Liver (tissue), 9 donors: ENCODE results near the gene WWC2. TPM values are rescaled to one million over a fixed set of nuclear protein-coding genes. Genes with fewer than 3 reads are reported as not detected.
A peak's percentile ranks its signal among the peaks of the same experiment; 100 is the strongest.

ENCODE experiments used
- DNase-seq: peaks from one replicate; pipeline ENCODE4 v3.0.0-alpha.2; 2017; ENCODE audit warnings: low spot score
- H3K27ac ChIP-seq, 2 donors: one replicate each; pipeline ENCODE4 v1.7.0; 2013; ENCODE audit warnings: inconsistent platforms in 2 of 2, low read length in 2 of 2, control low read depth in 1 of 2, low read depth in 1 of 2, mild to moderate bottlenecking in 1 of 2
- H3K27me3 ChIP-seq, 4 donors: one replicate each; pipeline versions ENCODE4 v1.6.1 to v1.7.0; 2013; ENCODE audit warnings: low read length in 3 of 4, inconsistent platforms in 1 of 4, mild to moderate bottlenecking in 1 of 4, moderate library complexity in 1 of 4; ENCODE audit not compliant: control insufficient read depth in 4 of 4, insufficient read depth in 4 of 4
- H3K36me3 ChIP-seq, 4 donors: one replicate each; pipeline versions ENCODE4 v1.6.1 to v1.7.0; 2013; ENCODE audit warnings: low read length in 3 of 4, mild to moderate bottlenecking in 3 of 4, low read depth in 1 of 4, moderate library complexity in 1 of 4; ENCODE audit not compliant: control insufficient read depth in 4 of 4, insufficient read depth in 3 of 4
- H3K4me1 ChIP-seq, 4 donors: one replicate each; pipeline versions ENCODE4 v1.6.1 to v1.7.0; 2013; ENCODE audit warnings: low read length in 3 of 4, mild to moderate bottlenecking in 3 of 4, moderate library complexity in 1 of 4; ENCODE audit not compliant: control insufficient read depth in 4 of 4, insufficient read depth in 4 of 4
- H3K4me3 ChIP-seq, 3 donors: one replicate each; pipeline versions ENCODE4 v1.6.1 to v1.7.0; 2013; ENCODE audit warnings: low read length in 3 of 3, control low read depth in 1 of 3, low read depth in 1 of 3, mild to moderate bottlenecking in 1 of 3
- H3K9ac ChIP-seq, 2 donors: one replicate each; pipeline ENCODE4 v1.7.0; 2013; ENCODE audit warnings: low read length in 2 of 2, mild to moderate bottlenecking in 2 of 2, moderate library complexity in 2 of 2, control low read depth in 1 of 2, low read depth in 1 of 2
- H3K9me3 ChIP-seq, 4 donors: one replicate each; pipeline versions ENCODE4 v1.6.1 to v1.7.0; 2013; ENCODE audit warnings: low read length in 3 of 4; ENCODE audit not compliant: control insufficient read depth in 4 of 4
- ATF3 ChIP-seq: IDR thresholded peaks from 2 replicates; pipeline ENCODE4 v1.6.1; 2016; ENCODE audit warnings: antibody characterized with exemption
- EGR1 ChIP-seq, 2 donors: IDR thresholded peaks; 2 replicates each; pipeline ENCODE4 v1.6.1; 2016 to 2018; ENCODE audit warnings: antibody characterized with exemption in 2 of 2, low read depth in 2 of 2
- FOXA1 ChIP-seq: IDR thresholded peaks from 2 replicates; pipeline ENCODE4 v1.6.1; 2016; ENCODE audit warnings: antibody characterized with exemption
- FOXA2 ChIP-seq: IDR thresholded peaks from 2 replicates; pipeline ENCODE4 v1.6.1; 2016; ENCODE audit warnings: antibody characterized with exemption
- GABPA ChIP-seq, 2 donors: IDR thresholded peaks in 1 of 2; conservative IDR thresholded peaks in 1 of 2; 2 replicates each; pipeline ENCODE4 v1.6.1; 2016; ENCODE audit warnings: antibody characterized with exemption in 2 of 2, mild to moderate bottlenecking in 1 of 2, moderate library complexity in 1 of 2
- HNF4A ChIP-seq, 2 donors: conservative IDR thresholded peaks; 2 replicates each; pipeline ENCODE4 v1.6.1; 2016; ENCODE audit warnings: antibody characterized with exemption in 2 of 2, mild to moderate bottlenecking in 2 of 2
- HNF4G ChIP-seq: IDR thresholded peaks from 2 replicates; pipeline ENCODE4 v1.6.1; 2016; ENCODE audit warnings: antibody characterized with exemption
- JUND ChIP-seq, 2 donors: IDR thresholded peaks; 2 replicates each; pipeline ENCODE4 v1.6.1; 2016; ENCODE audit warnings: antibody characterized with exemption in 2 of 2
- NR2F2 ChIP-seq: IDR thresholded peaks from 2 replicates; pipeline ENCODE4 v1.6.1; 2016; ENCODE audit warnings: antibody characterized with exemption
- RAD21 ChIP-seq, 2 donors: IDR thresholded peaks; 2 replicates each; pipeline ENCODE4 v1.6.1; 2016; ENCODE audit warnings: antibody characterized with exemption in 2 of 2, mild to moderate bottlenecking in 2 of 2
- REST ChIP-seq: IDR thresholded peaks from 2 replicates; pipeline ENCODE4 v1.6.1; 2016; ENCODE audit warnings: antibody characterized with exemption, mild to moderate bottlenecking
- RXRA ChIP-seq, 2 donors: IDR thresholded peaks; 2 replicates each; pipeline ENCODE4 v1.6.1; 2017 to 2018; ENCODE audit warnings: antibody characterized with exemption in 2 of 2, mild to moderate bottlenecking in 1 of 2
- SP1 ChIP-seq: IDR thresholded peaks from 2 replicates; pipeline ENCODE4 v1.6.1; 2018; ENCODE audit warnings: antibody characterized with exemption, mild to moderate bottlenecking
- TAF1 ChIP-seq: conservative IDR thresholded peaks from 2 replicates; pipeline ENCODE4 v1.6.1; 2016; ENCODE audit warnings: antibody characterized with exemption, mild to moderate bottlenecking
- YY1 ChIP-seq: IDR thresholded peaks from 2 replicates; pipeline ENCODE4 v1.6.1; 2016; ENCODE audit warnings: antibody characterized with exemption, mild to moderate bottlenecking
- ZBTB33 ChIP-seq: IDR thresholded peaks from 2 replicates; pipeline ENCODE4 v1.6.1; 2016; ENCODE audit warnings: antibody characterized with exemption
- WGBS: extraction: QIAGEN DNeasy Blood & Tissue Kit; methylation state at CpG from one replicate; pipeline ENCODE4 v1.1.7; 2013; 5-methylcytosine and 5-hydroxymethylcytosine counted together
- polyA plus RNA-seq, 2 donors: library from polyadenylated mRNA; stranded (reverse) in 1 of 2; unstranded in 1 of 2; fragments of 200-250 nt in 1 of 2; fragments of >200 nt in 1 of 2; fragmentation: Nextera tagmentation in 1 of 2; extraction: Ambion mirVana in 1 of 2; gene quantifications; one replicate each; pipeline versions ENCODE4 v1.2.1 to v1.2.3, GENCODE V29; 2013 to 2015
- total RNA-seq, 2 donors: library from RNA; depleted of rRNA; stranded (reverse); fragments of >200 nt; gene quantifications; one replicate each; pipeline ENCODE4 v1.2.3, GENCODE V29; 2014
- TF ChIP-seq, protein P1 (sequence below): fragments of 150-350 bp; IDR thresholded peaks from 2 replicates; pipeline ENCODE4 v1.5.1; 2017; ENCODE audit warnings: improper control_type of control experiment, low read depth, low read length; ENCODE audit not compliant: missing input control
- donor health status: healthy.
- donor health status: healthy.
- donor health status: healthy.
- donor health status: healthy.
- donor health status: healthy.

Gene WWC2
- total and polyA plus RNA-seq, 4 donors, result 8.6 to 60.1 (median 13.3) TPM

GRCh38 chr4:183285886-183286285, 186.8 kb downstream of the WWC2 start:
- H3K4me1 ChIP-seq, result peaks cover 3 to 36% (median 23%) of the 10 kb centered on the region in 4 donors
- H3K36me3 ChIP-seq, result peaks cover under 1 to 46% (median 23%) of the 10 kb centered on the region in 4 donors
- no peak overlapping the region for H3K4me3 ChIP-seq
- 64% methylated on average over 7 of the region's 7 CpGs for WGBS
- TF ChIP-seq SP1 (no peak), RXRA (IDR thresholded peaks at IDR 0.05) (peak in 1 of 2 donors; percentile 26), HNF4A (conservative IDR thresholded peaks at IDR 0.05) (peak; percentile 34 to 58)
- no peaks in the 10 kb centered on the region for H3K27me3 ChIP-seq
- DNase-seq, result no peak
- no peak overlapping the region for H3K27ac ChIP-seq
- no peak overlapping the region for H3K9ac ChIP-seq
- no peaks in the 10 kb centered on the region for H3K9me3 ChIP-seq

DNA sequence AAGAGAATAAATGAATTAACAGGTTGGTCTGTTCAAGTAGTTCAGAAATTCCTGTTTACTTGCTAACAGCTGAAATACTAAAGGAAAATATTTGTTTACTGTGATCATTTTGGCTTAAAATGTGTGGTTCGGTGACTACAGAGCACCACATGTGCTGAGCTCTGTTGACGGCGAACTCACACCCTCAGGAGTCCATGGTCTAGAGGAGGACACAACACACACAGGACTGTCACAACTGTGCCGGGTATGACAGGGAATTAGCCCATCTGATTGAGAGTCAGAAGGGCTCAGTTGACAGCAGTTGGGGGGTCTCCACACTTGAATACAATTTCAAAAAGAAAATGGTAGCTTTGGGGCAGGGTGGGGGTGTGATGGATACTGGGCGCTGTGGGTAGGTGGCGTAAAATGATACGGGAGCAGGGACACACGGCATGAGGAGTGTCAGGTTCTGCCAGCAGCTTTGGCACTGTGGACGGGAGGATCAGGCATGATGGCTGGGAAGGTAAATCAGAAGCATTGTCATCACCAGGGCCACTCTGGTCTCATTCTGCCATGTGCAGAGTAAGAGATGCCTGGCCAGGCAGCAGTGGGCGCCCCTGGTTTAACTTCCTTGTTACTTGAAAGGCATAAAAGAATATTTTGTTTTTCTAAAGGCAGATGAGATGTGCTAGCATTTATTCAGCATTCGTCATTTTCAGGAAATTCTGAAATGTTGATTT, 187.7 kb downstream of the WWC2 start:
- no peak for DNase-seq
- Histone ChIP-seq H3K4me1 (peaks cover 3 to 36% (median 23%) of the 10 kb centered on the region in 4 donors), H3K9me3 (no peaks in the 10 kb centered on the region), H3K36me3 (peaks cover 2 to 46% (median 25%) of the 10 kb centered on the region in 4 donors), H3K4me3 (no peak overlapping the region), H3K27me3 (no peaks in the 10 kb centered on the region), H3K9ac (no peak overlapping the region), H3K27ac (peak overlapping the region; percentile 21 to 36)
- TF ChIP-seq HNF4G (no peak), ZBTB33 (no peak), JUND (IDR thresholded peaks at IDR 0.05) (no peak), ATF3 (no peak), RXRA (IDR thresholded peaks at IDR 0.05) (no peak), FOXA1 (no peak), REST (no peak), HNF4A (conservative IDR thresholded peaks at IDR 0.05) (no peak), GABPA (IDR thresholded peaks at IDR 0.05 in 1 of 2, conservative IDR thresholded peaks at IDR 0.05 in 1 of 2) (no peak), FOXA2 (no peak), YY1 (no peak), EGR1 (IDR thresholded peaks at IDR 0.05; ENCODE audit: low read depth in 2 of 2) (no peak), SP1 (no peak), NR2F2 (no peak), TAF1 (no peak), RAD21 (IDR thresholded peaks at IDR 0.05) (no peak)
- TF ChIP-seq, protein P1, sequence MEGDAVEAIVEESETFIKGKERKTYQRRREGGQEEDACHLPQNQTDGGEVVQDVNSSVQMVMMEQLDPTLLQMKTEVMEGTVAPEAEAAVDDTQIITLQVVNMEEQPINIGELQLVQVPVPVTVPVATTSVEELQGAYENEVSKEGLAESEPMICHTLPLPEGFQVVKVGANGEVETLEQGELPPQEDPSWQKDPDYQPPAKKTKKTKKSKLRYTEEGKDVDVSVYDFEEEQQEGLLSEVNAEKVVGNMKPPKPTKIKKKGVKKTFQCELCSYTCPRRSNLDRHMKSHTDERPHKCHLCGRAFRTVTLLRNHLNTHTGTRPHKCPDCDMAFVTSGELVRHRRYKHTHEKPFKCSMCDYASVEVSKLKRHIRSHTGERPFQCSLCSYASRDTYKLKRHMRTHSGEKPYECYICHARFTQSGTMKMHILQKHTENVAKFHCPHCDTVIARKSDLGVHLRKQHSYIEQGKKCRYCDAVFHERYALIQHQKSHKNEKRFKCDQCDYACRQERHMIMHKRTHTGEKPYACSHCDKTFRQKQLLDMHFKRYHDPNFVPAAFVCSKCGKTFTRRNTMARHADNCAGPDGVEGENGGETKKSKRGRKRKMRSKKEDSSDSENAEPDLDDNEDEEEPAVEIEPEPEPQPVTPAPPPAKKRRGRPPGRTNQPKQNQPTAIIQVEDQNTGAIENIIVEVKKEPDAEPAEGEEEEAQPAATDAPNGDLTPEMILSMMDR, result no peak
- WGBS, result 70% methylated on average over 11 of the region's 11 CpGs
